Measurements from ENCODE around the gene VIT.

The VIT gene

GRCh38 chr2:36859366-36859792 is 162.9 kb downstream of the VIT start:
- DNase-seq (ENCODE audit: low spot score): no peak

GRCh38 chr2:36861896-36862295 is 165.4 kb downstream of the VIT start:
- no peak for DNase-seq (ENCODE audit: low spot score)

Data from CD4-positive, alpha-beta T cell treated with Interleukin-6 at 100 ng/mL for 8 hours (primary cell).